ENCODE data around the gene NSUN7.
"Not testable (repeated sequence)": the region's sequence is repeated elsewhere in the genome, so short reads cannot be mapped to it uniquely, and the experiment has no call there.

Gene NSUN7

DNA sequence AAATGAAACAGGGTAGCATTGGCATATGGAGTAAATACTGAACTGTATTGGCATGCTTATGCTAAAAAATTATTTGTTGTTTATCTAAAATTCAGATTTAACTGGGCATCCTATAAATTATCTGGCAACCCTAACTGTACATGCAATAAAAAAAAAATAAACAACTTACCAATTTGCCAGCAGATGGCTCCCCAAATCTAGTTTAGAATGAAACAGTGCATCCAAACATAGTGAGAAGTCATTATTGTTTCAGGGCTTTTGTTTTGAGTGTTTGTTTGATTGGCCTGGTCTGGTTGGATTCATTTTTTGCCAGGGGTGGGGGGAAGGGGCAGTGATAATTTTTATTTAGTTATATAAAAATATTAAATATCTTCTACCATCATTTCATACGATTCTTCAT lies 12.8 kb upstream of the NSUN7 start:
- no peak for DNase-seq

DNA sequence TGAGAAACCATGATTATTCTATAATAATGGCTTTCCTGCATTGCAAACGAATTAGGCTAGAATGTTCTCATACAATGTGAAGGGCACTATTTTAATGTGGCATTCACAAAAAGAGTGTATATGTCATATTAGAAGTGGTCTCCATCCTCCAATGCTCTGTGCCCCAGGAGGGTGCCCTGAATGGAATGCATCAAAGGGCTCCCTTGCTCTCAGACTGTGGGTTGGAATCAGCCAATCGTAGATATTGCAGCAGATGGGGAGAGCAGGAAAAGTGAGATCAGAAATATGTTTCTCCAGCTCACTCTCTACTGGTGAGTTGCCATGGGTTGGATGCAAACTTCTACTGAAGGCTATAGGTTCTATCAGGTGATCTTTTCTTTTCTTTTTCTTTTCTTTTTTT lies 11.9 kb upstream of the NSUN7 start:
- DNase-seq: no peak

DNA sequence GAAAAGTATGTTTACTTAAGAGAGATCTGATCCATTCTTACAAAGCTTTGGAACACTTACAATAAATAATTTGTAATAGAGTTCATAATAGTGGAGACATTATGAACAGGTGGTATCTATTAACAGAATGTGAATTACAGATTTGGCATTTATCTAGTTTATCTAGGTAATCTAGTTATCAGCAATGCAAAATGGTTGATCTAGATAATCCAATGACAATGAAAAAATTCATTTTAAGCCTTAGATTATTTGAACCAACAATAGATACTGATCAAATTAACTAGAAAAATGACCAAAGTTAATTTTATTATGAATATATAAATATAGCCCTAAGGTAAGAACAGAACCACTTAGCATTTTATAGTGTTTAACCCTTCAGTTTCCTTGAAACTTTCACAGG lies 10.4 kb upstream of the NSUN7 start:
- no peak for DNase-seq

DNA sequence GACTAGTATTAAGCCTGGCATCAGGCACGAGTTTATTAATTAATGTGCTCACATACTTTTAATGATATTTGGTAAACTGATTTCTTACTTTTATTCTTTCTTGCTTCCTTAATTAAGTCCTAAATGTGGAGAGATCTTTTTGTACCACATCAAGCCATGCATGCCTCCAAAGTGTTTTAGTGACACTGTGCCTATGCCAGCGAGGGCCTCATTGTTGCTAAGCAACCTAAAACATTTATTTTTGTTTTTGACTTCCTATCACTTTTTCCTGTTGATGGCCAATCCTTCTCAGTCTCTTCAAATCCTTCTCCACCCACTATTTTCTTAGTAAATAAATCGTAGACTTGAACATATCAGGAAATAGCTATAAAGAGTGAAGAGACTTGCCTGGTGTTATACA lies 5.5 kb upstream of the NSUN7 start:
- no peak for DNase-seq

DNA sequence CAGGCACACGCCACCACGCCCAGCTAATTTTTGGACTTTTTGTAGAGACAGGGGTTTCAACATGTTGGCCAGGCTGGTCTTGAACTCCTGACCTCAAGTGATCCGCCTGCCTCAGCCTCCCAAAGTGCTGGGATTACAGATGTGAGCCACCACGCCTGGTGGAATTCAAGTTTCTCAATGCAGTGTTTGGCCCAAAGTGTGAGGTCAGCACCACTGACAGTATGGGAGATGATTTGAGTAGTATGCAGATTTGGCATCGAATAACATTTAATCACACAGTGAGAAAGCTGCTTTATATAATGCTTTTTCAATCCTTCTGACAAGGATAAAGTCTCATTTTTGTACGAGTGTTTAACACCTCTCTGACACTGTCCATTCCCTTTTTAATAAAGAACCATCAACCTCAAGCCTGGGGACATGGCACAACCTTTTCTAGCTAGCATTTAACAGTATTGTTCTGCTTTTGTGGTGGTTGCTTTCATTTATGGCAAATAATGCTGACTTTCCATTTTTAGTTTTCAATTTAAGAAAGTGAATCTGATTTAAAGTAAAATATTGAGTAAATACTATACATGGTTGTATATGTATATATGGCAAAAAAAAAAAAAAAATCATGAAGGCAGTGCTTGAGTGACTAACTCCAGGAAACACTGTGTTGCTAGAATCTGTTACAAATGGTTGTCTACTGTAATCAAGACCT lies 4.3 kb upstream of the NSUN7 start:
- DNase-seq: no peak

DNA sequence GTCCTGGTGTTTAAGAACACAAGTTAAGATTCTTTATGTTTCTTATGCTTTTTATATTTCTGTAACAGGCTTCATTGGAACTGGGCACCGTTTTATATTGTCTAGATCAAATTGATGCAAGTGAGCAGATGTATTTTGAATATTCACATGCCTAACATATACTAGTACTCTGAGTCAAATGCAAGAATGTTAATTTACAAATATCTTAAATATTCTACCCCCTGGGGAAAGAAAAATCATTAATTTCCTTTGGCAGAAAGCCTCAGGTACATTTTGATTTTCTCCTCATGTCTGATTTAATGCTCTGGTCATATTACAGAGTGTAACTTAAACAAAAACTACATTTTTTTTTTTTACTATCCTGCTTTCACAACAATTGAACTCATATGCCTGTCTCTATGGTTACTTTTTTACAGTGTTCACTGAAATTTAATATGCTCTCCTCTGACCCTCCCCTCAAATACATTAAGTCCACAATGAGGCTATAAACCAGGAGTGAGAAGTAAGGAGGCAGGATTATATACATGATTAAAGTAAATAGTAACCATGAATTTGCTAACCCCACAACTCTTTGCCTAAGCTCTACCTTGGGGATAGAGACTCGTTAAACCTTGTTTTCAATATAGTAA lies 2.4 kb upstream of the NSUN7 start:
- no peak for DNase-seq

DNA sequence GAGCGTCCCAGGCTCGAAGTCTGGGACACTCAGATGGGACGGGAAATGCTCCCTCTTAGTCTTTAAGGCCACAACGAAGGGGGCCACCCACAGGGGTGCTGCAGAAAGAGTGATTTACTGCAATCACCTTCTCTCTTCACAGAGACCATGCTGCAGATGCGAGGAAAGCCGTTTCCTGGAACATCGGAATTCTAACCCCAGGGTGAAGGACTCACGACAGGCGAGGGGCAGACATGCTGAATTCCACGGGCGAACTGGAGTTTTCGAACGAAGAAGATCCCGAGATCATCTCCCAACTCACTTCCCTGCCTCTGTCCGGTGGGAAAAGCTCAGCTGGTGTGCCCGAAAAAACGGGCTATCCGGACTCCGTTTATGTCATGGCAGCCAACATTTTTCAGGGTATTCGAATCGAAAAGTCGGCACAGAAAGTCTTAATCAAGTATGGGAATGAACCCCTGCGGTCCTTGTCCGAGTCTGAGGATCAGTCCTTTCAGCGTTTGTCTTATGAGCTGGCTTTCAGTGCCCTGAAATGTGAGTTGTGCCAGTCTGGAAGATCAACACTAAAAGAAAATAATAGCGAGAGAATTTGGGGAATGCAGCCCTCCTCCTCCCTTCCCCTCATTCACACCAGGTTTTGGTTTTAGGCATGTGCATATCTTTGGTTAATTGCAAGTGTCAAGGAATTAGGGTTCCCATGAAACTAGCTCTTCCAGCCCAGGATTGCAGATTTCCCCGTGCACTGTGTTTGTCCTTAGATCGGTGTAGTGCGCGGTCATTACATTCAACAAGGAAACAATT lies 905 bp downstream of the NSUN7 start:
- no peak for DNase-seq

DNA sequence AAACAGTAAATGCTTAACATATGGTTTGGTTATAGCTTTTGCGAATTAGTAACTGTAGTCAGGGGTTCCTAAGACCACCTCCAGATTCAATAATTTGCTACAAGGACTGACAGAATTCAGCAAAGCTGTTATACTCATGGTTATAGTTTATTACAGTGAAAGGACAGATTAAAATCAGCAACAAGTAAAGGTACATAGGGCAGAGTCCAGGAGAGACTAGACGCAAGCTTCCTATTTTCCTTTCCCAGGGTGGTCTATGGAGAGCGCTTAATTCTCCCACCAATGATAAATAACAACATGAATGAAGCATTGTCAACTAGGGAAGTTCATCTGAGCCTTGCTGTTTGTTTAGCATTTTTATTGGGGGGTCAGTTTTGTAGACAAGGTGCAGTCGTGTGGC lies 5.9 kb downstream of the NSUN7 start:
- DNase-seq: no peak

DNA sequence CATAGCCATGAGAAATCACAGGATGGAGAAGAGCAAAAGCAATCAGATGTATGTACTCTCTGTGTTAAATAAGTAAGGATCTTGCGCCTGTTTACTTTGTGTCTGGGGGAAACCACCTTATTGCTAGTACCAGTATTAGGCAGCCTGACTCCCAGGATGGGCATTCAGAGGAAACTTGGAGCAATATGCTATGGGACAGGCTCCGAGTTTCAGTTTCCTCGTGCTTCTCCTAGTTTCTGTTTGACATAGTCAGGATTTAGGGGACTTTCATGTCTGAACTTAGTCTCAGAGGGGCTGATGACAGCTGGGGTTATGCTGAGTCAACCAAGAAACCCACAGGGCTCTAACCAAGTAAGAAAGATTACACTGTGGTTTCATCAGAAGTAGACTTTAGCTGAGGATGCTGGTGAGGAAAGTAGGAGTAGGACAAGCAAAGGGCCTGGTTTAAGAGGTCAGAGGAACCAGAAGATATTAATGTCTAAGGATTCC lies 13.5 kb downstream of the NSUN7 start:
- DNase-seq: no peak

DNA sequence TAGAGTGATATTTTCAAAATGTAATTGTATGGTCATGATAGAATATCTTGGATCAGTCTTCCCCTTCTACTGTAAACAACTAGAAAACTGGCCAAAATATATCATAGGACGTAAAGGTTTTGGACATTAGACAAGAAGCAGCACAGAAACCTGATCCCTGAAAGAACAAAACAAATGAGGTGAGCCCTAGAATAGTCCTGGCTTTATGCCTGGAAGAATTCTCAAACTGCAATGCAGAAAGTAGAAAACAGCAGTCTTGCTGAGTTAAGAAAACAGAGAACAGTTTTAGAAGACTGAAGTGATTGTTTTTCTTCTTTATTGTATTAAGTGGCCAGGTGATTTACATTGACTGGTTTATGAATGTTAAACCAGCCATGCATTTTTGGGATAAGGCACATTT lies 19.5 kb downstream of the NSUN7 start:
- no peak for DNase-seq

DNA sequence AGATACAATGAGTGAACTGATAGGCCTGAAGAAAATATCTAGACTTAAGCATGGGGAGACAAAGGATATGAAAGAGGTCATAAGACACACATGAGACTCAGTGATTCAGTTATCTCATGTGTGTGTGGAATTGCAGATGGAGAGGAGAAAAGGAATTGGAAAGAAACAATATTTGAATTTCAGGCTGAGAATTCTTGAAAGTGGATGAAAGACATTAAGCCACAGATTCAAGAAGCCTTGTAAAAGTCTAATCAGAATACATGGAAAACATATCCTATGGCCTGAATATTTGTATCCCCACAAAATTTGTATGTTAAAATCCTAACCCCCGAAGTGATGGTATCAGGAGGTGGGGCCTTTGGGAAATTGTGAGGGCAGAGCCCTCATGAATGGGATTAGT lies 28.3 kb downstream of the NSUN7 start:
- no peak for DNase-seq

DNA sequence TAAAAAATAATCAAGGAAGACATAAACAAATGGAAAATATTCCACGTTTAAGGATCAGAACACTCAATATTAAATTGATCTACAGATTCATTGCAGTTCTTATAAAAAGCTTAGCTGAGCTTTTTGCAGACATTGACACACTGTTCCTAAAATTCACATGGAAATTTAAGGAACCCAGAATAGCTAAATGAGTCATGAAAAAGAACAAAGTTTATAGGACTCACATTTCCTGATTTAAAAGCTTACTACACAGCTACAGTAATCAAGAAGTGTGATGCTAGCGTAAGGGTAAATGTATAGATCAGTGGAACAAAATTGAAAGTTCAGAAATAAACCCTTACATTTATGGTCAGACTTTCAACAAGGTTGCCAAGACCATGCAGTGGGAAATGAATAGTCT lies 33.1 kb downstream of the NSUN7 start:
- no peak for DNase-seq

DNA sequence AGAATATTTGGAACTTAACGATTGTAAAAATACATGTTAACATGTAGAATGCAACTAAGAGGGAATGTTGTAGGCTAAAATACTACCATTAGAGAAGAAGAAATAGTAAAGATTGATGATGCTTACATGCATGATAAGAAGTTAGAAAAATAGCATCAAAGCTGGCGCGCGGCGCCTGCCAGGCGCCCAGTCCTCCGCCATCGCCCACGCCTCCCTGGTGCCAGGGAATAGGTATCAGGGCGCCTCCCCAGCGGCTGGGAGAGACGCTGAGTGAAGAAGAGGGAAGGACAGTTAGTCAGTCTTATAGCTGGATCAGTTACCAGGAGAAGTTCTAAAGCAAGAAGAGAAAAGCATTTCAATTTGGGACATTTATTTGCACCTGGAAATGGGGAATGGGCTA lies 36.0 kb downstream of the NSUN7 start:
- no peak for DNase-seq

DNA sequence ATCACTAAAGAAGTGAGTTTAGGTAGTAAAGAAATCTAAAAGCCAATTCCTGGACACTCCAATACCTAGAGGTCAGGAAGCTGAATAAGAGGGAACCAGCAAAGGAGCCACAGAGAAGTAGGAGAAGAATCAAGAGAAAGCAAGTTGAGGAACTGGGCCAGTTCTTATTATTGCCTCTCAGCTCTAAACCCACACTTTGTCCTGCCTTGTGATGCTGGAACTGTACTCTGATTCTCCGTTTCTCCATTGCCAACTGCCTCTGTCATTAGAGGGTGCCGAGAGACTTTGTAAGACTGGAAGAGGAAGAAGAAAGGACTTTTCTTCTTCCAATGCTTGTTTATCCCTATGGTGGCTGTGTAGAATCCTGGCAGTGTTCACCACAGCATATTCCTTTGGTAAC lies 38.6 kb downstream of the NSUN7 start:
- DNase-seq: no peak

DNA sequence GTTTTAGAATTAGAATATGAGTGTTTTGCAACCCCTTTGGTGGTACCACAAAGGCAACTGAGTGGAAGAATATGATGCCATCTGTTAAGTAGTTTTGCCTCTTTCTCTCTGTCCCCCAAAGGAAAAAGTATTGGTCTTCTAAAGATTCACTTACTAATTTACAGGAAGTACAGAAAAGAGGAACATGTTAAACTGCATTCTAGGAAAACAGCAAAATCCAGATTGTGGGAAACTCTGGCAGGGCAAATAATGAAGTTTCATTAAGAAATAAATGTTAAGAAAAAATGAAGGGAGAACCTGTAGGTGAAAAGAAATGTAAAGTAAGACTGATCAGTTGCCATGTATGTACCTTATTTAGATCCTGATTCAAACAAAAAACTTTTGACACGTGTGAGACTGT lies 39.3 kb downstream of the NSUN7 start:
- no peak for DNase-seq

DNA sequence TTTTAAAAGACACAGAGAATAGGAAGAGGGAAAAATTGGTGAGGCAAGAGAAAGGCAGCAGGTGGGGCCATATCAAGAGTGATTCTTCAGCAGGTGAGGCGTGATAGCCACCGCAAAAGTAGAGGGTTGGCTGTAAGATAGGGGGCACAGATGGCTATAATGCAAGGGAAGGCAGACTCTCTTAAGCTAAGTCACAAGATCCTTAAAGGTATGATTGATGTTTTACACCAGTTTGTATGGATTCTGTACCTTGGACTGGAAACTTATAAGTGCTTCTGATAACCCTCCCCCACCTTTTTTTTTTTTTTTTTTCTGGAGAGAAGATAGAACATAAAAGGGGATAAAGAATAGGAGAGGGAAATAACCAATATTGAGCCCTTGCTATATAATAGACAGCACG lies 40.0 kb downstream of the NSUN7 start:
- DNase-seq: no peak

DNA sequence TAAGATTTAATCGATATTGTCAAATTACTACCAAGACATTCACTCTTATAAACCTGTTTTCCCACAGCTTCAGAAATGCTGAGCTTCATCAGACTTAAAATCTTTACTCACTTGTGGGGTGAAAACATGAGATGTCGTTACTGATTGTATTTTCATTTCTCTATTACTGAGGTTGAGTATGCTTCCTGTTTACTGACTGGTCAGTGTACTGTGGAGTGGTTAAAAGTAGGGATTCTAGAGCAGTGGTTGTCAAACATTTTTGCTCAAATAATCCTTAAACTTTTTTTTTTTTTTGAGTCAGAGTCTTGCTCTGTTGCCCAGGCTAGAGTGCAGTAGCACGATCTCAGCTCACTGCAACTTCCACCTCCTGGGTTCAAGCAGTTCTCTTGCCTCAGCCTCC lies 50.3 kb downstream of the NSUN7 start:
- no peak for DNase-seq

DNA sequence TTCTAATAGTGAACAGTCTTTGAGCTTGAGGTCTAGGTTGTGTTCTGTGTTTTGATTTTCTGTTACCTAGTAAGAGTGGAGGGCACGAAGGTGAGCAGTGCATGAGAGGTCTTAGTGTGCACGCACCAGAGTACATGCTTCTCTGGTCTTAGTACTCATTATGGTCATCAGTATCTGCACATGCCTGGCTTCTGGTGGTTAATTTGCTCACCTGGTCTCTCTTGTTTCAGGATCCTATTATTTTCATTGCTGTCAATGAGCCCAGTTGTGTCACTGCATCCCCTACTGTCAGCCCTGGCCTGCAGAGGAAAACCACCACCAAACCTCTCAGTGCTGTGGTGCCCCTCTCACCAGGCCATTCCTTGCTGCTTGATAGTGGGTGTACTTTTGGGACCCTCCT lies 54.8 kb downstream of the NSUN7 start:
- no peak for DNase-seq

DNA sequence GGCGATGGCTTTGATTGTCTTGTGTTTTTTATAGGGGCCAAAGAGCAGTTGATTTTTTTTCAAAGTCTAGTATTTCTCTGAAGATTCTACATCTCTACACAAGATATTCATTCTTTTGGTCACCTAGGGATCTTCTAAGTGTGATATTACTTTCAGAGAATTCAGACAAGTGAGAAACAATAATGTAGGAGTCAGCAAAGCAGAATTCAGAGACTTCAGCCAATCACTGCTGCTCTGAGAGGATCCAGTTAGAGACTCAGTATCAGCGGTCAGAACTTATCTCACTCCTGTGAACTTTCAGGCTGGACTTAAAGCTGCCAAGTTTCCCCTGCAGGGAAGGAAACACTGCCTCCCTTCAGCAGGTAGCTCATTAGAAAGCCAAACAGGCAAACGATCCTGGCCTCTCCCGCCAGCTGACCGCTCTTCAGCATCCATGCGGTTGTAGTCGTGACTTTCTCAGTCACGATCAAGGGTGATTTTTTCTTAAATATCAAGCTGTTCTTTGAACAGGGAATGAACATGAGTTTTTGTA lies 59.2 kb downstream of the NSUN7 start:
- DNase-seq: no peak

DNA sequence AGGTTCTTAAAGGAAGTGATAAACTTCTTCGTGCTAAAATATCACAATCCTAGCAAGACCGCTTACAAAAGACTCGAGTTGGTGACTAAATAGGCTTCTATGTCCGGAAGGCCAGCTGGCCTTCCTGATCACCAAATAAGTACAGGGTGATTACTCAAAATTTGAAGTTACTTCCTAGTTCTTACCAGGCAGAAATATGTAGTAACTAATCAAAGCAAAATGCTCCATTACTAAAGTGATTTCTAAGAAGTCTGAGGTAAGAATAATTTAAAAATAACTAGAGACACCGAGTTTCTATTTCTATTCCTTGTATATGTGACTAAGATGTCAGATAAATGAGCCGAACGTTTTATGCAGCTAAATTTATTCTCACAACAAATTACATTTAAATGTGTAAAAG lies 62.2 kb downstream of the NSUN7 start:
- no peak for DNase-seq

DNA sequence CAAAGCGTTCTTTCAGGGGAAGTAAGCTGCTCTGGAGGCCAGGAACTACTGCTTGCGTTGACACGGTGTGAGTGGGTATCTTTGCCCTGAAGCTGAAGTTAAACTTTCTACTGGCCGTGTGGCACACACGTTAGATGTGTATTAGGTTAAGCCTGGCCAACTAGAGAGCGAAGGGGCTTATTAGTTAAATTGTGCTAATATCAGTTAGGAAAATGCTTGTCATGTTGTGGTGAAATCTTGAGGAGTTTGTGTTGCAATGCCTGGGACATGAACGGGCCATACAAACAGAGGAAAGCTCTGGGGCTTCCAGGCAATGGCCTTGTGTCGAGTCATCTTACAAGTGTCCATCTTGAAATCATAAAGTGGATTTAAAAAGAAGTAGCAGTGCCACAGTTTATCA lies 62.6 kb downstream of the NSUN7 start:
- no peak for DNase-seq

DNA sequence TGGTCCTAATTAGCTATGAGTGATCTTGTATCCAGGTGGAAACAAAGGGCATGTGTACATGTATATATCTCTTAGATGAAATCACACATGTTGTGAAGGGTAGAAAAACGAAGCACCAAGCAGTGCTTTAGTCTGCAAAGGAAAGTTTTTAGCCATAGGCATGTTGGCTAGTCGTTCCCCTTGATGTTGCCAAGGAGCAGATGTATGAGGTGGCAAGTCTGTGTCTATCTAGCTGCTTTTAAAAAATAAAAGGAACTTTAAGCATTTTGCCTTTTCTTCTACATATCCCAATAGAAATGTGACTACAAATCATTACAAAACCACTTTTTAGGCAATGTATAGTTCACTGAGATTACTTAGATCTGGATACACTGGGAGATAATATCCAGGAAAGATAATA lies 63.1 kb downstream of the NSUN7 start:
- no peak for DNase-seq

DNA sequence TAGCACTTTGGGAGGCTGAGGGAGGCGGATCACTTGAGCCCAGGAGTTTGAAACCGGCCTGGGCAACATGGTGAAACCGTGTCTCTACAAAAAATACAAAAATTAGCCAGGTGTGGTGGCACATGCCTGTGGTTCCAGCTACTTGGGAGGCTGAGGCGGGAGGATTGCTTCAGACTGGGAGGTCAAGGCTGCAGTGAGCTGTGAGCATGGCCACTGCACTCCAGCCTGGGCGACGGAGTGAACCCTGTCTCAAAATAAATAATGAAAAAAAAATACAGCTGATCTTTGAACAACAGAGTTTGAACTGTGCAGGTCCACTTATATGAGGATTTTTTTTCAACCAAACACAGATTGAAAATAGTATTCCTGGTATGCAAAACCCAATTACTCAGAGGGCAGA lies 67.4 kb downstream of the NSUN7 start:
- not testable (repeated sequence) for DNase-seq

DNA sequence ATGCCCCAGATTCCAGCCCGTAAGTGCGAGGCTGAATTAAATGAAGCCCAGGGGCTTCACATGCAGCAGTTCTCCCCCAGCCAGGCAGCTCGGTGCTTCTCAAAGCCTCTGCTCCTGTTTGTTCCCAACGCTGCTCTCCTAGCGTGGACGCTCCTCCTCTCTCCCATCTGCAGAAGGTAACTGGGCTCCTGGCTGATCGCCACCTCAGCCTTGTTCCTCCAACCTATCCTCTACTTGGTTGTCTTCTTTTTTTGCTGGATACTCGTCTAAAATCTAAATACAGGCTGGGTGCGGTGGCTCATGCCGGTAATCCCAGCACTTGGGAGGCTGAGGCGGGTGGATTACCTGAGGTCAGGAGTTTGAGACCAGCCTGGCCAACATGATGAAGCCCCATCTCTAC lies 70.3 kb downstream of the NSUN7 start:
- no peak for DNase-seq

All from femur (tissue), 1 donor.